GM18861 (cell line): Measurements from ENCODE around the gene KRT80.

ENCODE experiments used
- ATAC-seq: cut with Tn5 transposase; IDR thresholded peaks from one replicate; pipeline ENCODE4 v1.9.1; 2021; ENCODE audit not compliant: unreplicated experiment

Gene KRT80

GRCh38 chr12:52156757-52157565 is 34.9 kb downstream of the KRT80 start:
- ATAC-seq = no peak

- ATAC-seq = no peak
Measured at GRCh38 chr12:52156311-52156710, 35.5 kb downstream of the KRT80 start.

- ATAC-seq = no peak
Measured at GRCh38 chr12:52155048-52155868, 36.6 kb downstream of the KRT80 start.

- no peak for ATAC-seq
Measured at GRCh38 chr12:52152905-52153317, 38.9 kb downstream of the KRT80 start.

GRCh38 chr12:52151837-52152783 is 39.7 kb downstream of the KRT80 start:
- ATAC-seq = no peak

- no peak for ATAC-seq
Measured at GRCh38 chr12:52151153-52151836, 40.5 kb downstream of the KRT80 start.

GRCh38 chr12:52149651-52150241 is 42.1 kb downstream of the KRT80 start:
- no peak for ATAC-seq

GRCh38 chr12:52149182-52149641 is 42.6 kb downstream of the KRT80 start:
- ATAC-seq = no peak

GRCh38 chr12:52148464-52149181 is 43.2 kb downstream of the KRT80 start:
- no peak for ATAC-seq

GRCh38 chr12:52147964-52148463 is 43.8 kb downstream of the KRT80 start:
- no peak for ATAC-seq

- ATAC-seq = no peak
Measured at GRCh38 chr12:52147367-52147963, 44.3 kb downstream of the KRT80 start.

- ATAC-seq = no peak
Measured at GRCh38 chr12:52146822-52147366, 44.9 kb downstream of the KRT80 start.

GRCh38 chr12:52146089-52146821 is 45.6 kb downstream of the KRT80 start:
- no peak for ATAC-seq

GRCh38 chr12:52145228-52146088 is 46.4 kb downstream of the KRT80 start:
- no peak for ATAC-seq

- no peak for ATAC-seq
Measured at GRCh38 chr12:52144512-52145227, 47.1 kb downstream of the KRT80 start.

- ATAC-seq = no peak
Measured at GRCh38 chr12:52142431-52142830, 49.4 kb downstream of the KRT80 start.
